Esophagus squamous epithelium (tissue), 4 donors: ENCODE measurements around the gene UGT1A9.

Source experiments
- CTCF ChIP-seq, 6 experiments: fragments of 450-650 bp in 4 of 6; fragments of 200-600 bp in 2 of 6; sonication (generic) in 2 of 6; IDR thresholded peaks; one replicate each; pipeline ENCODE4 v1.5.1; 2016 to 2019; ENCODE audit warnings: antibody characterized with exemption in 6 of 6, mild to moderate bottlenecking in 4 of 6, moderate library complexity in 4 of 6
- POLR2A ChIP-seq, 4 donors: fragments of 450-650 bp; IDR thresholded peaks; one replicate each; pipeline ENCODE4 v1.6.1; 2017; ENCODE audit warnings: antibody characterized with exemption in 4 of 4, mild to moderate bottlenecking in 4 of 4, moderate library complexity in 3 of 4

DNA sequence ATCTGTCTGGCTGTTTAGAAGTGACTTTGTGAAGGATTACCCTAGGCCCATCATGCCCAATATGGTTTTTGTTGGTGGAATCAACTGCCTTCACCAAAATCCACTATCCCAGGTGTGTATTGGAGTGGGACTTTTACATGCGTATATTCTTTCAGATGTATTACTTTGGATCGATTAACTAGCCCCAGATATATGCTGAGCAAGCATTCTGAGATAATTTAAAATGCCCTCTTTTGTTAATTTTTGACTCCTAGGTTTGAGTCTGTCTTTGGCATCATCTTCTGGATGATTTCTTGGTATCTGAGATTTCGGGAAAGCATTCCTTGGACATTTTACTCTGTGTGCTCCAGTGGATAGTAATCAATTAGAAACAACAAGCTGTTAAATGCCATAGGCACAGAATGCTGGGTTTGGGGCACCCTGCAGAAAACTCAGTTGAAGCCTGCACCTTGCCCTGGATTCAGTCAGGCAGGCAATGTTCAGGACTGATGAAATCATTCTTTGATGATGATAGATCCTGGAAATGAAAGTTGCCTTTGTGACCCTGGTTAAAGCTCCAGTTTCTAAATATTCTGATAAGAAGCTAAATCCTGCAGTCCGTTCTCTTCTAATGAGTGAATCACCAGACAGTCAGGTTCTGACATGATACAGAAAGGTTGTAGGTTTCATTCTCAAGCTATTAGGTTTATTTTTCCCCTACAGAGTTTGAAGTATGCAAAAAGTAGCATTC lies 89.5 kb downstream of the UGT1A9 start:
- TF ChIP-seq CTCF (IDR thresholded peaks at IDR 0.05): no peak
- no peak for TF ChIP-seq POLR2A (IDR thresholded peaks at IDR 0.05)
